Activated naive CD4-positive, alpha-beta T cell treated with anti-CD3 and anti-CD28 coated beads, Interleukin-2, amount 50 U/mL, for 24 hours (primary cell): ENCODE results near the gene RBM17.
"Not testable (repeated sequence)": the region's sequence is repeated elsewhere in the genome, so short reads cannot be mapped to it uniquely, and the experiment has no call there.

Experiments used
- H3K27ac Mint-ChIP-seq: one replicate; pipeline ENCODE4 v1.8.0; 2021; ENCODE audit warnings: mild to moderate bottlenecking, mixed read lengths
- H3K27me3 Mint-ChIP-seq: one replicate; pipeline ENCODE4 v1.8.0; 2021; ENCODE audit warnings: mixed read lengths
- H3K36me3 Mint-ChIP-seq: one replicate; pipeline ENCODE4 v1.8.0; 2021; ENCODE audit warnings: mixed read lengths
- H3K4me1 Mint-ChIP-seq: one replicate; pipeline ENCODE4 v1.8.0; 2021; ENCODE audit warnings: mixed read lengths
- H3K4me3 Mint-ChIP-seq: one replicate; pipeline ENCODE4 v1.8.0; 2021; ENCODE audit warnings: mild to moderate bottlenecking, mixed read lengths
- H3K9me3 Mint-ChIP-seq: one replicate; pipeline ENCODE4 v1.8.0; 2021; ENCODE audit warnings: mixed read lengths

RBM17 gene

DNA sequence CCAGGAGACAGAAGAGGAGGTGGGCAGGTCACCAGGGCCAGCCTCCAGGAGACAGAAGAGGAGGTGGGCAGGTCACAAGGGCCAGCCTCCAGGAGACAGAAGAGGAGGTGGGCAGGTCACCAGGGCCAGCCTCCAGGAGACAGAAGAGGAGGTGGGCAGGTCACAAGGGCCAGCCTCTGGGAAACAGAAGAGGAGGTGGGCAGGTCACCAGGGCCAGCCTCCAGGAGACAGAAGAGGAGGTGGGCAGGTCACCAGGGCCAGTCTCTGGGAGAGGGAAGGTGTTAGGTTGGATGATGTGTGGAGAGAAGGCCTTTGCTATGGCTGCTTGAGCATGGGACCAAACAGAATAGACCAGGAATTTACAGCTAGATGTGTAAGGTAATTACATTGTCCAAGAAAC is 38.6 kb downstream of the RBM17 start:
- H3K9me3 Mint-ChIP-seq, H3K27me3 Mint-ChIP-seq, H3K27ac Mint-ChIP-seq, H3K36me3 Mint-ChIP-seq, H3K4me3 Mint-ChIP-seq: not testable (repeated sequence)
- H3K4me1 Mint-ChIP-seq: peaks cover 20% of the 10 kb centered on the region

DNA sequence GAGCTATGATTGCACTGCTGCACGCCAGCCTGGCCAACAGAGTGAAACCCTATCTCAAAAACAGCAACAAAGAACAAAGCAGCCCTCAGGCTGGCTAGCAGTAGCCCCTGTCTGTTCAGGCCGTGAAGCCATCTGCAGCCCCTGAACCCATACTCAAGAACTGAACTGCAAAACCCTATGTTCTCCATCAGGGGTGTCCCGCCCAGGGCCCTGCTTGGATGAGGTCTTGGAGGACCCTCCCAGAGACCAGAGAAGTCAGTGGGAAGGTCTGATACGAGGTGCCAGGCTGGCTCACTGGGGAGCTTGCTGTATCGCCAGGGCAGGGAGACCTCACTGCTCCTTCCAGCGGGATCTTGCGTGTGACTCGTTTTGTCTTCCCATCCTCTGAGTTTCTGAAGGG is 39.3 kb downstream of the RBM17 start:
- no peak overlapping the region for H3K4me3 Mint-ChIP-seq
- no peaks in the 10 kb centered on the region for H3K9me3 Mint-ChIP-seq
- no peak overlapping the region for H3K27ac Mint-ChIP-seq
- no peaks in the 10 kb centered on the region for H3K27me3 Mint-ChIP-seq
- H3K4me1 Mint-ChIP-seq: peaks cover 20% of the 10 kb centered on the region
- H3K36me3 Mint-ChIP-seq: no peaks in the 10 kb centered on the region

DNA sequence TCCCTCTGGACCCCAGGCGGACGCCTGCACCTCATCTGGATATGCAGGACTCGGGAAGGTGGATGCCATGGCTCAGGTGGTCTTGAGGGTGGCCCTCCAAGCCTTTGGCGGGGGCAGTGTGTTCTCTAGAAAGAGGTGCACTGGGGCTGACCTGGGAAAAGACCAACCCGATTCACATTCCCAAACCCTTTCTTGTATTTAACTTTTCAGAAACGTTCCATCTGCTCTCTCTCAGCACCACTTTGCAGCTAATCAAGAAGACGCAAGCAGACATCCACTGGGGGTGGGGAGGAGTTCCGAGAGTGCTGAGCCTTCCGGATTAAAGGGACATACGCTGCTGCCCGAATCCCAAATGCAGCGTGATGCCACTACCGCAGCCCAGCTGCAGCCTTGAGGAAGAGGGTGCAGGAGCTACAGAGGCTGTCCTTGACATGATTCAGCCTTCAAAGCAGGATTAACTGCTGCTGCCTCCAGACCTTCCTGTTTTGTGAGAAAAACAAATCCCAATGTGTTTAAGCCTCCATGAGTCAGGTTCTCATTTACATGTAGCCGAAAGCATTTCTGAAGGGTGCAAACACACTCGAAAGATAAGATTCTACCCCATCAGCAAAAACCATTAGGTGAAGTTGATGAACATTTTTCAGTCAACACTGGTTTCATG is 39.9 kb downstream of the RBM17 start:
- Mint-ChIP-seq H3K4me1 (peaks cover 20% of the 10 kb centered on the region), H3K9me3 (no peaks in the 10 kb centered on the region), H3K36me3 (no peaks in the 10 kb centered on the region), H3K27me3 (no peaks in the 10 kb centered on the region), H3K27ac (no peak overlapping the region), H3K4me3 (no peak overlapping the region)

DNA sequence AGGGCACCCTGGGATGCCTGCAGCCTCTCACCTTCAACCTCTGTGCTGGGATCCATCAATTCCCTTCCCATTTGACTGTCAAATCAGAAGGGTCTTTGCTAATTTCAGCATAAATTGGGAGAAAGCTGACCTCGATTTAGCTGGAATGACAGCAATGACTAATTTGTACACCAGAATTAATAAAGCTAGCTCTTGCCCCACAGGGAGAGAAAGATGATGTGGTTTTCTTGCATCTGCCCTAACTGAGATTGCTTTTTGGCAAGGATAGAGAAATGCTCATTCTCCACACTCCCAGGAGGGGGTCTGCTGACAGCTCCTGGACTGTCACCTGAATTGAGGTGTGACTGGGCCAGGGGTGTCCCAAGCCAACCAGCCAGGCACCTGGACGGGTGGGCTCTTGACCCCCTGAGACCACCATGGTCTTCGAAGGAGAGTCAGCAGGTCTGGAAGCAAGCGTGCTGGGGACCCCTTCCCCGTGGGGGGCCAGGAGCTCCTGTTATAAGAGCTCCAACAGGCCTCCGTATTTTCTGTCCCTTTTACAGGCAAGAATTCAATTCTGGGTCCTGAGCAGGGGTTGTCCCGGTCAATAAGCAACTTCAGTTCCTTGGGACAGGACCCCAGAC is 42.1 kb downstream of the RBM17 start:
- no peaks in the 10 kb centered on the region for H3K9me3 Mint-ChIP-seq
- peaks cover 32% of the 10 kb centered on the region for H3K4me1 Mint-ChIP-seq
- H3K27ac Mint-ChIP-seq: no peak overlapping the region
- no peak overlapping the region for H3K4me3 Mint-ChIP-seq
- H3K36me3 Mint-ChIP-seq: no peaks in the 10 kb centered on the region
- H3K27me3 Mint-ChIP-seq: no peaks in the 10 kb centered on the region

DNA sequence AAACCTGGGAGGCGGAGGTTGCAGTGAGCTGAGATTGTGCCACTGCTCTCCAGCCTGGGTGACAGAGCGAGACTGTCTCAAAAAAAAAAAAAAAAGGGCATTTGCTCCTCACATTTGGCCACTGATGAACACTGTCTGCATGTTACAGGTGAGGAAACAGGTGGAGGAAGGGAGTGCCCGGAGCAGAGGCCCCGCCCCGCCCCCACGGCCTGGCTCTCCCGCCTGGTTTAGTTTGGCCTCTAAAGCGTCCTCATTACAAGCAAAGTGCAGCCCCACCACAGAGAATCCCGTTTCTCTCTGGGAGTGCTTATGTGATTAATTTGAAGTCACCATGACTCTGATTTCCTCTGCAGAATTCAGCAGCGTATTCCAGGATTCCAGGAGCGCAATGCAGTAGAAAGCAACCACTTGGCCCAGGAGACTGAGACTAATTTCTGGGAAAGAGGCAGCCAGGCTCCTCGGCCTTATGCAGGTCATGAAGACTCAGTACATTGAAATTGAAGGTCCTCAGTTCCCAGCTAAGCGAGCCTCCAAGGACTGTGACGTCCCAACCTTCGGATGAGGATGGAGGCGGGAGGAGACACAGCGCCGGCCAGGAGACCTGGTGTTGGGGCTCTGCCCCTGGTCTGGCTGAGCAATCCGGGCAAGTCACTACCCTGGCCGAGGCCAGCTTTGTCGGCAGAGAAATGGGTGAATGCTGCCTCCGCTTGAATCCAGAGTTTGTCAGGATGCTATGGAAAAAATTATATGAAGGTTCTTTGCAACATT is 44.7 kb downstream of the RBM17 start:
- Mint-ChIP-seq H3K4me1 (peaks cover 43% of the 10 kb centered on the region), H3K4me3 (no peak overlapping the region), H3K27me3 (no peaks in the 10 kb centered on the region), H3K9me3 (no peaks in the 10 kb centered on the region), H3K27ac (no peak overlapping the region), H3K36me3 (no peaks in the 10 kb centered on the region)

DNA sequence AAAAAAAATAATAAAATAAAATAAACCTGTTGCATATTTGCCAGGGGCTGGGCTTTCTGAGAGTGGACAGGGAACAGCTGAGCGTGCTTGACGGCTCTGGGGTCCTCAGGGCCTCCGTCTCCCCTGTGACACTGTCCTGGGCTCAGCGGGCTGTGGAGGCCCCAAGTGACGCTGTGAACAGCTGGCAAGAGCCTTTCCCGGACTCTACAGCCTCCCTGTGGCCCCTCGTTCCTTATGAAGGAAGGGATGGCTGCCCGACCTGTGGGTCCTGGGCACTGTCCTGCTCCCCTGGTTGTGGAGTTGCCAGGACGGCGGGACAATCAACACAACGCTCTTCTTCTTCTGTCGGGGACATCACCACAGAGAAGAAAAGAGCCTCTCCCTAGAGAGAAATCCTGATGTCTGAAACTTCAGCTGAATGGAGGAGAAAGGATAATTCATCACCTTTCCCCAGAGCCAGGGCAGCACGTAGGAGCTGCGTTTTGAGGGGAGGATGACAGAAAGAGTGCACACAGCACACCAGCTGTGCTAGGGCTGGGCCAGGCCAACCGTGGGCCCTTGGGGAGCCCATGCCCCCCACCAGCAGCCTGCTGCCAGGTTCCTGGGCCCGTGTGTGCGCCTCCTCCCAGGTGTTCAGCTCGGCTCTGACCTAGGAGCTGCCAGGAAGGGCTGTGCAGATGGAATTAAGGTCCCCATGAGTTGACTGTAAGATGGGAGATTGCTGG is 45.4 kb downstream of the RBM17 start:
- Mint-ChIP-seq H3K36me3 (no peaks in the 10 kb centered on the region), H3K4me3 (no peak overlapping the region), H3K9me3 (no peaks in the 10 kb centered on the region), H3K27ac (peak overlapping the region; percentile 59), H3K27me3 (no peaks in the 10 kb centered on the region), H3K4me1 (peaks cover 36% of the 10 kb centered on the region)

DNA sequence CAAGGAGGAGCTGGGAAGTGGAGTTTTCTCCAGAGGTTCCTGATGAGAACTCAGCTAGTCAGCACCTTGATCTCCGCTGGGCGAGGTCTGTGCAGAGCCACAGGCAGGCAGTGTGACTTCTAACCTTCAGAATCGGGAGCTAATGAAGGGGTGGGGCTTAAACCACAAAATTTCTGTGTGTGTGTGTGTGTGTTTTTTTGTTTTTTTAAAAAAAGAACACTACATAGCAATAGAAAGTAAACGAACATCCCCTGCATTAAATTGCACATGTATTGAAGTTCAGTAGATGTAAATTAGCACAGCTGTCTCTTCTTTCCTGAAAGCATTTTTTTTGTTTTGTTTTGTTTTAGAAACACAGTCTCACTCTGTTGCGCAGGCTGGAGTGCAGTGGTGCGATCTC is 46.2 kb downstream of the RBM17 start:
- peak overlapping the region; percentile 8 for H3K27ac Mint-ChIP-seq
- no peak overlapping the region for H3K4me3 Mint-ChIP-seq
- no peaks in the 10 kb centered on the region for H3K27me3 Mint-ChIP-seq
- H3K4me1 Mint-ChIP-seq: peaks cover 34% of the 10 kb centered on the region
- H3K36me3 Mint-ChIP-seq: no peaks in the 10 kb centered on the region
- no peaks in the 10 kb centered on the region for H3K9me3 Mint-ChIP-seq

DNA sequence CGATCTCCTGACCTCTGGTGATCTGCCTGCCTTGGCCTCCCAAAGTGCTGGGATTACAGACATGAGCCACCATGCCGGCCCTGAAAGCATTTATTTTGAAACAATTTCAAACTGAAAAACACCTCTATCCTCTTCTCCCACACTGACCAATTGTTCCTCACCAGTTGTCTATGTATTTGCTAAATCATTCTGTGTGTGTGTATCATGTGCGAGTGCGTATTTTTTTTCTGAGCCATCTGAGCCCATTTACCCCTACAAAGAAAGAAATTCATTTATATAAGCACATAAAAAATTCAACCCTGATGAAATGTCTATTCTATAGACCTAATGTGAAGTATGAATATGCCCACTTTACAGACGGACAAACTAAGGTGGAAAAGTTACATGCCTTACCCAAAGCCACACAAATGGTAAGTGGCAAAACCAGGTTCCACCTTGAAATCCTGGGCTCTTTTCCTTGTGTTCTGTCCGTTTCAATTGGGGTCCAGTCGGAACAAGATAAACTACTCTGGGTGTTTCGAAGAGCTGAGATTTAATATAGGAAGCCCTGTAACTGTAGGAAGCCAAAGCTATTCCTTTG is 46.8 kb downstream of the RBM17 start:
- Mint-ChIP-seq H3K4me3 (peak overlapping the region; percentile 49), H3K36me3 (no peaks in the 10 kb centered on the region), H3K9me3 (no peaks in the 10 kb centered on the region), H3K4me1 (peaks cover 37% of the 10 kb centered on the region), H3K27ac (peak overlapping the region; percentile 88), H3K27me3 (no peaks in the 10 kb centered on the region)

DNA sequence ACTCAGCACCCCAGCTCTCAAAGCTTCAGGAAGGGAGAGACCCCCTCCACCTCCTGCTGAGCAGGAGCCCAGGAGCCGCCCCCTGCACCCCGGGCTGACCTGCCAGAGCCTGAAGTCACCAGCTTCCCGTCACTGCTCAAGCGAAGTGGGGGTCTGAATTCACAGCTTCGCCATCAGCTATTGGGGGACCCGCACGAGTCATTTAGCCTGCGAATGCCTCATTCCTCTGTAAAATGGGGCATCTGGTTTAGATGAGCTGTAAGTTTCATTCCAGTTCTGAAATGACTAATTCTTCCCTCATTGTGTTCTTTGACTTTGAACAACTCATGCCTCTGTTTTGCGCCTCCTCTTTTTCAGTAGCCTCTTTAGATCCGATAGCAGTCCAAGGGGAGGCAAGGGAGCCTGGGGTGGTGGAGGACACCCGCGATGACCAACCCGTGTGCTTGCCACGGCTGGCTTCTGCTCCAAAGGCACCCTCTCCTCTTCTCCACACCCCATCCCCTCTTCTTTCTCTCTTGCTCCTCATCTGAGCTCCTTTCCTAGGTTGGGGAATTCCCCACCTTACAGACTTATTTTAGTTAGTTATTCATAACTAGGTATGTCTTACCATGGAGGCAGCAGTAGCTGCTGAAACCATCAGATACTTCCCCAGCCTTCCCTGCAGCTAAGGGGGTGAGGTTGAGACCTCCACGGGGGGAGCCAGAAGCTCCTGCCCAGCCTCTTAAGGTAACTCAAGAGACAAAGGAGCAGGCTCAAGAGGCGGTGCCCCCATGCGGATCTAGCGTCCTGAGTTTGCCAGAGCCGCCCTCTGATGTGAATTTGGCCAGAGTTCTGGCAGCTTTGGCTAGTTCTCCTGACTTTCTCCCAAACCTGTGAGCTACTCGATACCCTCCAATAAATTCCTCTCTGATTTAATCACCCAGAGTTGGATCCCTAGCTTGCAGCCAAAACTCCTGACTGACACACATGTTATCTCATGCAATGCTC is 47.7 kb downstream of the RBM17 start:
- no peaks in the 10 kb centered on the region for H3K9me3 Mint-ChIP-seq
- H3K27ac Mint-ChIP-seq: peak overlapping the region; percentile 88
- no peaks in the 10 kb centered on the region for H3K36me3 Mint-ChIP-seq
- peak overlapping the region; percentile 49 for H3K4me3 Mint-ChIP-seq
- H3K27me3 Mint-ChIP-seq: no peaks in the 10 kb centered on the region
- peaks cover 45% of the 10 kb centered on the region for H3K4me1 Mint-ChIP-seq

DNA sequence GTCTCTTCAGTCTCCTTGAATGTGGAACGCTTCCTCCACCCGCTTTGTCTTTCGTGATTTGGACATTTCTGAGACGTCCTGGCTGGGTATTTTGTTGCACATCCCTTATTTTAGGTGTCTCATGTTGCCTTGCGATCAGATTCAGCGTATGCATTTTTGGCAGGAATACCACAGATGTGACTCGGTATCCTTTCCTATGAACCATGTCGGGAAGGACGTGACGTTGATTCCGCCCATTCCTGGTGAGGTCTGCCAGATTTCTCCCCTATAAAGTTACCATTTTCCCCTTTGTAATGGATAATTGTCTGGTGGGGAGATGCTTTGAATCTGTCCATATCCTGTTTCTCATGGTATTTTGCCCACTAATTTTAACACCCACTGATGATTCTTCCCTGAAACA is 49.6 kb downstream of the RBM17 start:
- H3K36me3 Mint-ChIP-seq: no peaks in the 10 kb centered on the region
- H3K27ac Mint-ChIP-seq: no peak overlapping the region
- no peak overlapping the region for H3K4me3 Mint-ChIP-seq
- H3K4me1 Mint-ChIP-seq: peaks cover 58% of the 10 kb centered on the region
- no peaks in the 10 kb centered on the region for H3K27me3 Mint-ChIP-seq
- H3K9me3 Mint-ChIP-seq: no peaks in the 10 kb centered on the region

DNA sequence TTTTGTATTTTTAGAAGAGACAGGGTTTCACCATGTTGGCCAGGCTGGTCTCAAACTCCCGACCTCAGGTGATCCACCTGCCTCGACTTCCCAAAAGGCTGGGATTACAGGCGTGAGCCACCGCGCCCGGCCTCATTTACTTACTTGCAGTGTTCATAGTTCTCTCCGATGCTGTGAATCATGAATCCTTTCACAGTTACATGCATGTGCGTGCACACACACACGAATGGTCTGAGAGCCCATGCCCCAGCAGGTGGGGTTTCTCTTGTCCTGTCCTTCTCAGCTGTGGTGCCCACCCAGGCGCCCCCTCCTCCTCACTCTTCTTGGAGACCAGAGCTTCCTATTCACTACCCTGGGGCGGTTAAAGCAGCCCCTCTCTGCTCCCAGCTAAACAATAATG is 50.6 kb downstream of the RBM17 start:
- H3K27ac Mint-ChIP-seq: peak overlapping the region; percentile 85
- peaks cover 61% of the 10 kb centered on the region for H3K4me1 Mint-ChIP-seq
- H3K9me3 Mint-ChIP-seq: no peaks in the 10 kb centered on the region
- H3K36me3 Mint-ChIP-seq: no peaks in the 10 kb centered on the region
- no peaks in the 10 kb centered on the region for H3K27me3 Mint-ChIP-seq
- H3K4me3 Mint-ChIP-seq: no peak overlapping the region

DNA sequence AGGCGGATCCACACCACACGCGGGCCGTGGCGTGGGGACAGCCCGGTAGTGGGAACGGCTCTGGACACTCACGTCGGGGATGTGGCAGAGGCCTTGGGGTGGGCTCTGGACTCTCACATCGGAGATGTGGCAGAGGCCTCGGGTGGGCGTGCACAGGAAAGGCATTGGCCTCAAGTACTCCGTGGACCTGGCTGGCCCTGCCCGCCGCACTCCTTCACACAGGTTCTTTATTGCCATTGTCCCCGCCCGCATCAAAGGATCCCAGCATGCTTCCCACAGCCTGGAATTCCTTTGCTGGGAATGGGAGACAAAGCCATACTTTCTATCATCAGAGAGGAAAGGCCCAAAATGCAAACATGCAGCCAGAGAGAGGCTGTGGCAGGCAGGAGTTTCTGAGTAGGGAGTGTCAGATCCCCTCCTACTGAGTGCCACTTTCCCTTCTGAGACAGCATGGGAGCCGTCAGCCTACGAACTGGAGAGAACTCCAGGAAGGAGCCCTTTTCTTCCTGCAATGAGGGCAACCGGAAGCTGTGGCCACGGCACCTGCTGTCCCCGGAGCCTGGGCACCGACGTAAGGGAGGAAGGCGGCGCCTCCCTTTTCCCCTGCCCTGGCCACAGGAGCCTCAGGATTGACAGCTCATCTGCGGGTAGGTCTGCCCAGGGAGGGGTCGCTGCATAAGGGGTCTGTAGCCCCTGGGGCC is 51.5 kb downstream of the RBM17 start:
- no peaks in the 10 kb centered on the region for H3K36me3 Mint-ChIP-seq
- peaks cover 56% of the 10 kb centered on the region for H3K4me1 Mint-ChIP-seq
- H3K9me3 Mint-ChIP-seq: no peaks in the 10 kb centered on the region
- H3K27ac Mint-ChIP-seq: peak overlapping the region; percentile 17
- no peaks in the 10 kb centered on the region for H3K27me3 Mint-ChIP-seq
- H3K4me3 Mint-ChIP-seq: peak overlapping the region; percentile 26

DNA sequence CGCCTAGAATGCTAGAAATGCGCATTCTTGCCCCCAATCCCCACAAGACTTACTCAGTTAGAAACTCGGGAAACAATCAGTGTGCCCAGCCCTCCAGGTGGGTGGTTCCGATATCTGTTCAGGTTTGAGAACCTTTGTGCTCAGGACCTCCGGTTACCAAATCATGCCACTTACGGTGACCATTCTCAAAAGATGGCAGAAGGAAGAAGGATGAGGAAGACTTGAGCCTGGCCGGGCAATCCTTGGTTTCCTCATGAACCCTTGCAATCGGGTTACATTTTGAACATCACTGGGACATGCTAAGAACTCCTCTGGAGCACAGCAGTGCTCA is 52.1 kb downstream of the RBM17 start:
- peaks cover 54% of the 10 kb centered on the region for H3K4me1 Mint-ChIP-seq
- no peaks in the 10 kb centered on the region for H3K36me3 Mint-ChIP-seq
- H3K9me3 Mint-ChIP-seq: no peaks in the 10 kb centered on the region
- H3K27ac Mint-ChIP-seq: peak overlapping the region; percentile 94
- H3K27me3 Mint-ChIP-seq: no peaks in the 10 kb centered on the region
- peak overlapping the region; percentile 84 for H3K4me3 Mint-ChIP-seq
